ENCODE measurements around the gene OR7C2.
"Not testable (repeated sequence)": the region's sequence is repeated elsewhere in the genome, so short reads cannot be mapped to it uniquely, and the experiment has no call there.

OR7C2 gene

DNA sequence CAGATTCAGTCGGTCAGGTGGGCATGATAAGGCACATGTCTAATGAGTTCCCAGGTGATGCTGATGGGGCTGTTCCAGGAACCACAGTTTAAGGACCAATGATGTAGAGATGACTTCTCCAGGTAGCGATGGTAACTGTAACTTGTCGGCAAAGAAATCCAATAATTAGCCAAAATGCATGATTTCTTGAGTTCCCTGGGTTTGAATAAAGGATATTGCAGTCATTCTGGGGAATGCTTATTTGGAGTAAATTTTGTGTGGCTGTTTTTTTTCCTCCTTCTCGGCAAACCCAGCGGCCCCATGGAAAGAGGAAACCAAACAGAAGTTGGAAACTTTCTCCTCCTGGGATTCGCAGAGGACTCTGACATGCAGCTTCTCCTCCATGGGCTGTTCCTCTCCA is at the start of gene OR7C2:
Gene OR7C2, plus strand, starts transcription at position 301 of the 400 bp plus-strand sequence. Its CDS starts 0 bp downstream, at position 301.
- DNase-seq (ENCODE audit: low read depth, low spot score) = no peak

DNA sequence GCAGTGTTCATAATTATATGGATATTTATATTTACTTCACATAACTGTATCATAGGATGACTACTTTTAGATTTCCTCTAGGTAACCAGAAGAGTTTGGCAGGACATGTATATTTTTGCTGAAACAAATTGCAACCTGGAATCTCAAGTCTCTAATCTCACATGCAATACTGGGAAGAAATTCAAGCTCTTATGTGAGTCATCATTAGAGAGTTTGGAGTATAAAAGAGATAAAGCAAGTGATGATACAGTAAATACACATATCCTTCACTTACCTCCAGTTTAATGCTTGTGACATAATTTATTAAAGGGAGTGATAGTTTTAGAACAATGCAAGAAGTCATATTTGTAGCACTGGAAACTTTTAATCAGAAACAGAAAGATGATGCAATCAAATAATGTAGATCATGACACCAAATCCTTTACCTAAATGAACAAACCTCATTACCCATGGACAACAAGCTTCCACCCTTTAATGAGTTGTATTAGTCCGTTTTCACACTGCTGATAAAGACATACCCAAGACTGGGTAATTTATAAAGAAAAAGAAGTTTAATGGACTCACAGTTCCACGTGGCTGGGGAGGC is 39.5 kb upstream of the OR7C2 start:
- no peak for DNase-seq (ENCODE audit: low read depth, low spot score)

DNA sequence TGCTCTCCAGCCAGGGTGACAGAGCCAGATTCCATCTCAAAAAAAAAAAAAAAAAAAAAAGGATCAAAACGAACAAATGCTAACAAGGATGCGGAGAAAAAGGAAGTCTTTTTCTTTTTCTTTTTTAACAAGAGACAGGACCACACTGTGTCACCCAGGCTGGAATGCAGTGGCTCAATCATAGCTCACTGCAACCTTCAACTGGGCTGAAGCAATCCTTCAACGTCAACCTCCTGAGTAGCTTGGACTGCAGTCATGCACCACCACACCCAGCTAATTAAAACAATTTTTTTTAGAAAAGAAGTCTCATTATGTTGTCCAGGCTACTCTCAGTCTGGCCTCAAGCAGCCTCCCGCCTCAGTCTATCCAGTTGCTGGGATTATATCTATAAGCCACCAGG is 34.6 kb upstream of the OR7C2 start:
- DNase-seq (ENCODE audit: low read depth, low spot score) = no peak

DNA sequence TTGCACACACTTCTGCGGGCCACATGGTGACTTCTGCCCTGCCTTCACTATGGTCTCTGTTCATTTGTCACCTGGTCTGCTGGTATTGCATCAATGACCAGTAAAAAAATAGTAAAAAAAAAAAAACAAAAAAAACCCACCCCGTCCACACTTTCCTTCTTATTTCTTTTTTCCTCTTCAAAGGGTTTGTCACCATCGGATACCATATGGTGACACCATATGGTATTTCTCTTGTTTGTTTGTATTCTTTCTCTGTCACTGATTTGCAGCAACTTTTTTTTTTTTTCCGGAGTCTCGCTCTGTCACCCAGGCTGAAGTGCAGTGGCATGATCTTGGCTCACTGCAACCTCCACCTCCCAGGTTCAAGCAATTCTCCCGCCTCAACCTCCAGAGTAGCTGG is 26.2 kb upstream of the OR7C2 start:
- no peak for DNase-seq (ENCODE audit: low read depth, low spot score)

DNA sequence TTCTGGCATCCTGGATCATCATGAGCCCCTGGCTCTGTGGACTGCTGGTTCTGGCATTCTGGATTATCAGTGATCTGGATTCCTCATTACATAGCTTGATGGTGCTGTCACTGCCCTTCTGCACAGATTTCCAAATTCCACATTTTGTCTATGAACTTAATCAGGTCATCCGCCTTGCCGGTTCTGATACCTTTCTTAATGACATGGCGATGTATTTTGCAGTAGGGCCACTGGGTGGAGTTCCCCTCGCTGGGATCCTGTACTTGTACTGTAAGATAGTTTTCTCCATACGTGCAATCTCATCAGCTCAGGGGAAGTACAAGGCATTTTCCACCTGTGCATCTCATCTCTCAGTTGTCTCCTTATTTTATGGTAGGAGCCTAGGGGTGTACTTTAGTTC is 24.4 kb upstream of the OR7C2 start:
- no peak for DNase-seq (ENCODE audit: low read depth, low spot score)

DNA sequence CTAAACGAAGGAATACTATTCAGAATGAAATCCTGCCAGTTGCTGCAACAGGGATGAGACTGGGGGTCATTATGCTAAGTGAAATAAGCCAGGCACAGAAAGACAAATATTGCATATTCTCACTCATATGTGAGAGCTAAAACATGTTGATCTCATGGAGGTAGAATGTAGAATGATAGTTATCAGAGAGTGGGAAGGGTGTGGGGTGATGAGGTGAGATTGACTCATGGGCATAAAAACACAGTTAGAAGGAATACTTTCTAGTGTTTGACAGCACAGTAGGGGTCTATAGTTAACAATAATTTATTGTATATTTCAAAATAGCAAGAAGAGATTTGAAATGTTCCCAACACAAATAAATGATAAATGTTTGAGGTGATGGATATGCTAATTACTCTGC is 7.8 kb upstream of the OR7C2 start:
- no peak for DNase-seq (ENCODE audit: low read depth, low spot score)

DNA sequence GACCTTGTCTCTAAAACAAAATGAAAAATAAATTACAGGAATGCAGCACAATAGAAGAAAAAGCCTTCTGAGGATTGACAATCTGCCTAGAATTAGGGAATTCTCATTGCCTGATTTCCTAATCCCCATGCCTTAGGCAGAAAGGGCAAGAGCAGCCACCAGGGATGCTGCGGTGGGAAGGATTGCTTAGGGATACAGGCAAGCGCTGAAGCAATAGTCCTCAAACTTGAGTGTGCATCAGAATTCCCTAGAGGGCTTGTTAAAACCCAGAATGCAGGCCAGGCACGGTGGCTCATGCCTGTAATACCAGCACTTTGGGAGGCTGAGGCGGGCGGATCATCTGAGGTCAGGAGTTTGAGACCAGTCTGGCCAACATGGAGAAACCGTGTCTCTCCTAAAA is 1.0 kb upstream of the OR7C2 start:
- DNase-seq (ENCODE audit: low read depth, low spot score) = no peak

DNA sequence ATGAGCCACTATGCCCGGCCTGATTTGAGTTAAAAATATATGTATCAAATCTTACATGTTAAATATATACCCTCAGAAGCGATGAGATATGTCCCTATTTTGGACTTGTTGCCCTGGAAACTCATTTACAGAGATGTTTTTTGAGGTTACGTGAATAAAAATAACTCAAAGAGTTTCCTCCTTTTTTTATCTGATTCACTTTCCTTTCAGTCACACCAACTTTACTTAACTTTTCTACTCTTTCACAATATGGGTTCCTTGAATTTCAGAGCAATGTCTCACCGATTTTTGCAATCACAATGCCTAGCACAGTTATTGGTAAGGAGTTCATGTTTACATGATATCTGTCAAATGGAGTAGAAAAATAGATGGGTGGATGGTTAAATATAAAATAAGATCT is 2.3 kb downstream of the OR7C2 start:
- no peak for DNase-seq (ENCODE audit: low read depth, low spot score)

DNA sequence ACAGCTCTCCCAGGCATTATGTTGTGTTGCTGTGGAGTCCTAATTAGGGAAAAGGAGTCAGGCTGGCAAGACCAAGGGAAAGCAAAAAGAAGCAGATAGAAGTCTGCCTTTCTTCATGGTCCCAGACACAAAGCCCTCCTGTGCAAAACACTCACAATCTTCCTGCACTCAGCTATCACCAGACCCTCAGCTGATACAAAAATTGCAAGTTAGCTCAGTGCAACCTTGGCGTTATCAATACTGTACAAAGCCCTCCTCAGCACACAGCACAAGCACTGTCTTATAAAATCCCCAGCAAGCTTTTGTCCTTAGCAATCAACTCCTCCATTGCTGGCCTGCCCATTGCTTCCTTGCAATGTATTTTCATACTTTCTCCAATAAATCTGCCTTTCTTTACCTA is 3.2 kb downstream of the OR7C2 start:
- no peak for DNase-seq (ENCODE audit: low read depth, low spot score)

DNA sequence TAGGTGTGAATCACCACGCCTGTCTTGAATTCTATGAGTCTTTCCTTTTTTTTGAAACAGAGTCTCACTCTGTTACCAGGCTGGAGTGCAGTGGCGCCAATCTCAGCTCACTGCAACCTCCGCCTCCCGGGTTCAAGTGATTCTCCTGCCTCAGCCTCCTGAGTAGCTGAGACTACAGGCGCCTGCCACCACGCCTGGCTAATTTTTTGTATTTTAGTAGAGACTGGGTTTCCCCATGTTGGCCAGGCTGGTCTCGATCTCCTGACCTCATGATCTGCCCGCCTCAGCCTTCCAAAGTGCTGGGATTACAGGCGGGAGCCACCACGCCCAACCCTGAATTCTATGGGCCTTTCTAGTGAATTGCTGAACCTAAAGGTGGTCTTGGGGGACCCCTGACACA is 8.1 kb downstream of the OR7C2 start:
- DNase-seq (ENCODE audit: low read depth, low spot score) = not testable (repeated sequence)

DNA sequence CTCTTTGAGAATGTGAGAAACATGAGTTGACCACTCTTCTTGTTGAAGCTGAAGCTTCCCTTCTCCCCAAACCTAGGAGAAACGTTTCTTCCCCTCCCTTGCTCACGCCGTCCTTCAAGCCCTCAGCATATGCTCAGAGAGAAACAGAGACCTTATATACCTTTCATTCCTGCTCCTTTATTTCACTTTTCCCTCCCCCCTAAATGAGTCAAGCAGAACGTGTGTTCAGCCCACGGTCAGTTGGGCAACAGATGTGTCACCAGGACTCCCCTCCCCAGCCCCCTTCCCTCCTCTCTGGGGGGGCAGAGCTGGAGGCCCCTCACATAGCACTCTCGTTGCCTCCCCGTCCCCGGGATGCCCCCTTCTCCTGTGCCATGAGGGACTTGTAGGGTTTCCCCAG is 8.6 kb downstream of the OR7C2 start:
- no peak for DNase-seq (ENCODE audit: low read depth, low spot score)

DNA sequence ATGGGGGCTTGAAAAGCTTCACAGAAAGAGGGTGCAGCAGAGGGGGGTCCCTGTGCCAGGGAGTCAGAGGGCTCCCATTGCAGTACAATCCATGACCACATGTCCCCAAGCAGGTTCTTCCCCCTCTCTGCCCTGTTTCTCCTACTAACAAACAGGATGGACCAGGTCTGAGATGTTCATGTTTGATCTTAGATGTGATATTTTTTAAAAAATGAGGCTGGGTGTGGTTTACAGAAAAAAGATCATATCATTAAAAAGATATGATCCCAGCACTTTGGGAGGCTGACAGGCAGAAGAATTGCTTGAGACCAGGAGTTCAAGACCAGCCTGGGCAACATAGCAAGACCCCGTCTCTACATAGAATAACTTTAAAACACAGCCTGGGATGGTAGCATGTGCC is 9.1 kb downstream of the OR7C2 start:
- DNase-seq (ENCODE audit: low read depth, low spot score) = no peak

DNA sequence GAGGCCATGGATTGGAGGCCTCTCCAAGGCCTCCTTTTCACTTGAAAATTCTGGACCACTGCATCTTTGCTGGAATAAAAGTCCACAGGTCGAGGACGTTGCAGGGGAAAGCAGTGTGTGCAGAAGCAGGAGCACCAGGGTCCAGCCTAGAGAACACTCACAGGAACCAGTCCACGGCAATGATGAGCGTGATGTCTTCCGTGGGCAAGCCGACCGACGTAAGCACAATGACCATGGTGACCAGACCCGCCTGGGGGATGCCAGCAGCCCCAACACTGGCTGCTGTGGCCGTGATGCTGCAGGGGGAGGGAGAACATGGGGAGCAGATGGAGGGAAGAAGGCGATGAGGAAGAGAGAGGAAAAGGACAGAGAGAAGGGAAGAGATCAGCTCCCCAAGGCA is 11.5 kb downstream of the OR7C2 start:
- DNase-seq (ENCODE audit: low read depth, low spot score) = no peak

DNA sequence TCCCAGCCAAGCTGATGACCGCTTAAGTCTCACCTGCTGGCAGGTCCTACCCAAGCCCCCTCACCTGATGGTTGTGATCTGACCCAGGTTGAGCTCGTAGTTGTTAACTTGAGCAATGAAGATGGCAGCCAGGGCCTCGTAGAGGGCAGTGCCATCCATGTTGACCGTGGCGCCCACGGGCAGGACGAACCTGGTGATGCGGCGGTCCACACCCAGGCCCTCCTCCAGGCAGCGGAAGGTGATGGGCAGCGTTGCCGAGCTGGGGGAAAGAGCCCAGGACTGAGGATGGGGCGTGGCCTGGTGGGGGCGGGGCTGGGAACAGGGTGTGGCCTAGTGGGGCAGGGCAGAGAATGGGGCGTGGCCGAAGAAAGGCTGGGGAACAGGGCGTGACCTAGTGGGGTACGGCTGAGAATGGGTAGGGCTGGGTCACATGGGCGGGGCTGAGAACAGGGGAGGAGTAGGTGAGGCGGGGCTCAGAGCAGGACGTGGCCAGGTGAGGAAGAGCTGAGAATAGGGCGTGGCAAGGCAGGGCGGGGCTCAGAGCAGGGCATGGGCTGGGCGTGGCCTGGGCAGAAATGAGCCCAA is 12.9 kb downstream of the OR7C2 start:
- no peak for DNase-seq (ENCODE audit: low read depth, low spot score)

DNA sequence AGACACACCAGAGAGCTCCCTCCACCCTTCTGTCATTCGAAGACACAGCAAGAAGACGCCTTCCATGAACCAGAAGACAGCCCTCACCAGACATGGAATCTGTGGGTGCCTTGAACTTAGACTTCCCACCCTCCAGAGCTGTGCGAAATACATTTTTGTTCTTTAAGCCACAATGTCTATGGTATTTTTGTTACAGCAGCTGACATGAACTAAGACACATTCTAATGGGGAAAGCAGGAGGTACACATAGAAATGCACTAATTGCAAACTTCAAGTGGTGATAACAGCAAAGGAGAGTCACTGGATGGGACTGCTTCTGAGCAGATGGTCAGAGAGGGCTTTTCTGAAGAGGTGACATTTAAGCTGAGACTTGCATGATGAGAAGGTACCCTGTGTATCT is 16.2 kb downstream of the OR7C2 start:
- no peak for DNase-seq (ENCODE audit: low read depth, low spot score)

DNA sequence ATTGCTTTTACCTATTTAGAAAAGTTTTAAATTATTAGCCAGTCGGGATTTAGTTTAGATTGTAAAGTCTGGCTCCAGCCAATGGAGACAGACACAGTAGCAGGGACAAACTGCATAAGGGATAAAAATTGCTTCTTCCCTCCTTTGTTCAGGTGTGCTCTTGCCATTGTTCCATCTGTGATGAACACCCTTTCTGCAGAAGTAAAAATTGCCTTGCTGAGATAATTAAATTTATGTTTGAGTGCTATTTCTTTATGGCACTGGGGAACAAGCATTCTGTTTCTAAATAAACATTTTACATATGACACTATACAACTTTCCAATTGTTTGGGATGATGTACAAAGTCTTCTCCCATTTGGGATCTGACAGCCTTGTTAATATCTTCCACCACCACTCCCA is 18.0 kb downstream of the OR7C2 start:
- no peak for DNase-seq (ENCODE audit: low read depth, low spot score)

DNA sequence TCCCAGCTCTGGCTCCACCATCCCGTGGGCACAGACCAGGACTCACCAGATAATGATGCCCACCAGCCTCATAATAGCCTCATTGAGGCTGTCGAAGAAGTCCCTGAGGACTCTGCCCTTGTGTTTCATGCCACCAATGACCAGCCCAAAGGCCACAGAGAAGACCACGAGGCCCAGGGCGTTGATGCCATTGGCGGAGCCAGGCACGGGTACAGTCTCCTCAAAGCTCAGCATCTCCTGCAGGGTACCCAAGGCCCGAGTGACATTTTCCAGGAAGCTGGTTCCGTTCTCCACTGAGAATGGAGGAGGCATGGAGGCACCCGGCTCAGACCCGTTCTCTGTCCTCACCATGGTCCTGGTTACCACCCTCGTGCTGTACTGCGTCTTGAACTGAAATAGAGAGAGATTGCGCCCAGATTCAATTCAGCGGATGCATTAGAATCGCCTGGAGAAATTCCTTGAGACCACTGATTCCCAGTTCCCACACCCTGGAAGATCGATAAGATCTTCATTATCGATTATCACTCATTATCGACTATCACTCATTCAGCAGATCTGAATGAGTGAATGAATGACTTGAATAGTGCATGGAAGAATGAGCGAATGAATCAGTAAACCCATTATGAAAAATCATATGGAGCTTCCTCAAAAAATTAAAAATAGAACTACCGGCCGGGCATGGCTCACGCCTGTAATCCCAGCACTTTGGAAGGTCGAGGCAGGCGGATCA is 20.8 kb downstream of the OR7C2 start:
- no peak for DNase-seq (ENCODE audit: low read depth, low spot score)

DNA sequence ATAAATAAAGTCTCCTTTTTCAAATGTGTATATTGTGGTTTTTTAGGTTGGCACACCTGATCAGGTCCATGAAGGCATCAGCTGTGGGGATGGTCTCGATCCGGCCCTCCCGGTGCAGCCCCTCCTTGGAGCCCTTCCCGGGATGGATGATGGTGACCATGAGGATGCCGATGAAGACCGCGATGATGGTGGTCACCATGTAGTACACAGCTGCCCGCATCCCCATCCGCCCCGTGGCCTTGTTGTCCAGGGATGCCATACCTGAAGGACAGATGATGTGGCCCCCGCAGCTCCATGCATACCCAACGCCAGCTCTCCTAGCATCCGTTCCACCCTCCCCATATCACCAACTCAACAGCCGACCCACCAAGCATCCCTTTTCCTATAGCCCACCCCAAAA is 27.0 kb downstream of the OR7C2 start:
- DNase-seq (ENCODE audit: low read depth, low spot score) = no peak

DNA sequence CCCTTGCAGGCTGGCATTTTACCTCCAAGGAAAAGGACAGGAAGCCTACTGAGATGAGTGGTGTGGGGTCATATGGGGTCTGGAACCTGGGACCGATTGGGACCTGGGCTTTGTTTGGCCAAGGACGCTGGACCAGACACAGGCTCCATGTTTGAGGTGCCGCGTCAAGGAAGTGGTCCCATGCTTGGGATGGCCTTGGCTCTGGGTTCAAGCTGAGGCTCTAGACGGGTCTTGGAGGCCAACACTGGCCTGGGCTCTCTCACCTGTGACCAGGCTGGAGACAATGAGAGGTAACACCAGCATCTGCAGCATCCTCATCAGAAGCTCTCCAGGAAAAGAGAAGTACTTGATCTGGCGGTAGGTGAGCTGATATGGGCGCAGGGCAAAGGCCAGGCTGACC is 30.2 kb downstream of the OR7C2 start:
- DNase-seq (ENCODE audit: low read depth, low spot score) = no peak

DNA sequence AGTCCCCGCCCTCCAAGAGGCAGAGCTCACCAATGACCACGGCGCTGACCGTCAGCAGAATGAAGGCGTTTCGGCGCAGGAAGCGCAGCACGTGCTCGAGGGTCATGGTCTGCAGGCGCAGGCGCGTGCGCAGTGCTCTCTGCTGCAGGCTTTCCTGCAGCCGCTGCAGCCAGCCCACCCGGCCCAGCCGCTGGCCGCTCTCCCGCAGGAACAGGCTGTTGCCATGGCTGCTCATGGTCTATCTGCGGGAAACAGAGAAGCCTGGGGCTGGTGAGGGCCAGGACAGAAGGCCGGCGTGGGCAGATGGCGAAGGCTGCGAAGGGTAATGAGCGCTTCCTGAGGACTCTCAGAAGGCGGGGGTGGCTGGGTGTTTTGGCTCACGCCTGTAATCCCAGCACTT is 31.4 kb downstream of the OR7C2 start:
- DNase-seq (ENCODE audit: low read depth, low spot score) = no peak

DNA sequence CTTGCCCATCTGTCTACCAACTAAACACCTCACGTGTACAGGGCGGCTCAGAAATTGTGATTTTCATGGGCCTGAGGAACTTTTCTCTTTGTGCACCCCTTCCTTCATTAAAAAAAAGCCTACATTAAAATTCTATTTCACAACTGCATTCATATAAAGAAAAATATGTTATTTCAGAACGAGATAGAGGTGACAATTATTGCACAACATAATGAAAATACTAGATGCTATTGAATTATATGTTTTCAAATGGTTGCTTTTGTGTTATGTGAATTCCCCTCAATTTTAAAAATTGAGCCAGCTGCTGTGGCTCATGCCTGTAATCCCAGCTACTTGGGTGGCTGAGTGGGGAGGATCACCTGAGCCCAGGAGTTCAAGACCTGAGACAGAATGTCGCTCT is 33.2 kb downstream of the OR7C2 start:
- no peak for DNase-seq (ENCODE audit: low read depth, low spot score)

DNA sequence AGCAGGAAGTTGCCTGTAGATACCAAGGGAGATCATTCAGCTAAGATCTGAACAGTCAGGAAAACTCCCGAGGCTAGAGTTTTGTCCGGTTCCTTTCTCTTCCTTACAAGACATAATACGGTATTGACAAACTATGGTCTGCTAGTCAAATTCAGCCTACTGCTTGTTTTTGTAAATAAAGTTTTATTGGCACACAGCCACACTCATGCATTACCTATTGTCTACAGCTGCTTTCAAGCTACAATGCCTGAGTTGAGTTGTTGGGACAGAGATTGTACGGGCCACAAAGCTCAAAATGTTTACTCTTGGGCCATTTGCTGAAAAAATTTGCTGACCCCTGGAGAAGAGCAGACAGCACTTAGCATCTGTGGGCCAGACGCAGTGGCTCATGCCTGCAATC is 35.8 kb downstream of the OR7C2 start:
- DNase-seq (ENCODE audit: low read depth, low spot score) = no peak

DNA sequence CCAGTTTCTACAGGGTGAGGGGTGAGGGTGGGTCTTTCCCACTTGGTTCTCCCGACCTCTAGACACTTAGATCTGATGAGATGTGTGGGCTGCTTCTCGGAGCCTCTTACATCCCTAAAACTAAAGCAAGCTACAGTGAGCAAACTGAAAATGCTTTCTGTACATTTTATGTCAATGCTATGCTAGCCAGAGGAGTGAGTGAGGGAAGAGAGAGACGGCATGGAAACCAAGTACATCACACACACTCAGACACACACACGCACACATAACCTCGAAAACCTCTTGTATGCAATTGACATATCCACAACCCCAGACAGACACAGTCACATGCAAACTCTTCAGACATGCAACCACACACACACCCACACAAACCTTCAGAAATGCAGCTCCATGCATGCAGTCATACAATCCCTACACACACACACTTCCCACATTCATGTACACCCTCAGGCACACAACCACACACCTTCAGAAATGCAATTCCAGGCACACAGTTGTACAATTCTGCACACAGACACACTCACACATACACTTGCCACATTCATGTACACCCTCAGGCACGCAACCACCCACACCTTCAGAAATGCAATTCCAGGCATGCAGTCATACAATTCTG is 37.0 kb downstream of the OR7C2 start:
- no peak for DNase-seq (ENCODE audit: low read depth, low spot score)

Measured in ELF-1 (cell line).